NCI-H2171 treated with DMSO at 0.1 percent for 48 hours (cell line): ENCODE measurements around the gene MLLT1.
"Not testable (repeated sequence)": the region's sequence is repeated elsewhere in the genome, so short reads cannot be mapped to it uniquely, and the experiment has no call there.

Source experiments
- DNase-seq: peaks from one replicate; lab custom pipeline; 2025; lab: John Stamatoyannopoulos, UW

Gene MLLT1, protein sequence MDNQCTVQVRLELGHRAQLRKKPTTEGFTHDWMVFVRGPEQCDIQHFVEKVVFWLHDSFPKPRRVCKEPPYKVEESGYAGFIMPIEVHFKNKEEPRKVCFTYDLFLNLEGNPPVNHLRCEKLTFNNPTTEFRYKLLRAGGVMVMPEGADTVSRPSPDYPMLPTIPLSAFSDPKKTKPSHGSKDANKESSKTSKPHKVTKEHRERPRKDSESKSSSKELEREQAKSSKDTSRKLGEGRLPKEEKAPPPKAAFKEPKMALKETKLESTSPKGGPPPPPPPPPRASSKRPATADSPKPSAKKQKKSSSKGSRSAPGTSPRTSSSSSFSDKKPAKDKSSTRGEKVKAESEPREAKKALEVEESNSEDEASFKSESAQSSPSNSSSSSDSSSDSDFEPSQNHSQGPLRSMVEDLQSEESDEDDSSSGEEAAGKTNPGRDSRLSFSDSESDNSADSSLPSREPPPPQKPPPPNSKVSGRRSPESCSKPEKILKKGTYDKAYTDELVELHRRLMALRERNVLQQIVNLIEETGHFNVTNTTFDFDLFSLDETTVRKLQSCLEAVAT

DNA sequence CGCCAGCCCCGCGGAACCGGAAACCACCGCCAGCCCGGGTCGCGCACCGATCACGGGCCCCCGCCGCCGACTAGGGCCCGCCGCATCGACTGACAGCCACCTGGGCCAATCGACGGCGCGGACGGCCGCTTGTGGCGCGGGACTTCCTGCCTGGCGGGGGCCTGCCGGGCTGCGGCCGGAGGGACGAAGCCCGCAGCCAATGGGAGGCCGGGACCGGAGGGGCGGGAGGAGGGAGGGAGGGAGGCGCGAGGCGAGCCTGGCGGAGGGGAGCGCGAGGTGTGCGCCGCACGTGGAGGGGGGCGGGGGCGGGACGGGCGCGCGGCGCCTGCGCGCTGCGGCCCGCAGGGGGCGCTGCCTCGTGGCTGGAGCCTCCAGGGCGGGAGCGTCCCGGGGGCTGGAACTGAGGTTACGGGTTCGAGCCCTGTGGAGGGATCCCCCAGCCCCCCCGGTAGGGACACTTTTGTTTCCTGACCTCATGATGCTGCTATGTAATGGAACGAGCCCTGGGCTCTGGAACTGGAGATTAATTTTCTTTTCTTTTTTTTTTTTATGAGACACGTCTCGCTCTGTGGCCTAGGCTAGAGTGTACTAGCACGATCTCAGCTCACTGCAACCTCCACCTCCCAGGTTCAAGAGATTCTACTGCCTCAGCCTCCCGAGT lies at the start of gene MLLT1:
MLLT1 (minus strand) TSS at position 45 of the 661 bp plus-strand sequence. CDS start 191 bp downstream, outside the sequence.
- DNase-seq = peak; percentile 87

DNA sequence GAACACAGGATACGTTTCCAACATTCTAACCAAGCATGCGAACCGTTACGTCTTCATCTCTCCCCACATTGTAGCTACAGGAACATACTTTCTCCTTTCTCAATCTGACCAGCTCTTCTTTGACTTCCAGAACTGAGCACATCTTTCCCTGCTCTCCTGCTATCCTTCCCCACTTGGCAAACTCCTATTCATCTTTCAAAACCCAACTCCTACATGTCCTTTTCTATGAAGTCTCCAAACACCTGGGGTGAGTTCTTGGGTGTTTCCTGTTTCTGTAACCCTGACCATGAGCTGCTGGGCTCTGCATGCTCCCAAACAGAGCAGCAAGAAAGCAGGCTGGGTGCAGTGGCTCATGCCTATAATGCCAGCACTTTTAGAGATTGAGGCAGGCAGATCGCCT lies 47.0 kb upstream of the MLLT1 start:
- DNase-seq = no peak

DNA sequence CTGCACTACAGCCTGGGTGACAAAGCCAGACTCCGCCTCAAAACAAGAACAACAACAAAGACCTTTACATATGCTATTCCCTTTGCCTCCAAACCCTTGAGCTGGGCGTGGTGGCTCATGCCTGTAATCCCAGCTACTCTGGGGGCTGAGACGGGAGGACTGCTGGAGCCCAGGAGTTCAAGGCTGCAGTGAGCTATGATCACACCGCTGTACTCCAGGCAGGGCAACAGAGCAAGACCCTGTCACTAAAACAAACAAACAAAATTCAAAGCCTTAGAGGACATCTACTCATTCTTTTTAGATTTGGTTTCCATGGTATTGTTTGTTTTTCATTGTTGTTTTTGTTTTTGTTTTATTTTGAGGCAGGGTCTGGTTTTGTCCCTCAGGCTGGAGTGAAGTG lies 45.8 kb upstream of the MLLT1 start:
- DNase-seq = no peak

DNA sequence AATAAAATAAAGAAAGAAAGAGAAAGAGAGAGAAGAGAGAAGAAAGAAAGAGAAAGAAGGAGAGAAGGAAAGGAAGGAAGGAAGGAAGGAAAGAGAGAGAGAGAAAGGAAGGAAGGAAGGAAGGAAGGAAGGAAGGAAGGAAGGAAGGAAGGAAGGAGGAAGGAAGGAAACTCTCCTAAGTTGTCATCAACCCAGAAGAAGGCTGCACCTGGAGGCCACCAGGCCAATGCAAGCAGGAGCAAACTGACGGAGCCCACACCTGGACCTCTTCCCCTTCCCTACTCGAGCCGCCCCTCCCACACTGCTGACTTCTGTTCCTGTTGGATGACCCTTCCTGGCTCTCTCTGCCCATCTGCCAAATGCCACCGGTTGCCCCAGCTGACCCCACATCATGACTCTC lies 45.0 kb upstream of the MLLT1 start:
- DNase-seq = no peak

DNA sequence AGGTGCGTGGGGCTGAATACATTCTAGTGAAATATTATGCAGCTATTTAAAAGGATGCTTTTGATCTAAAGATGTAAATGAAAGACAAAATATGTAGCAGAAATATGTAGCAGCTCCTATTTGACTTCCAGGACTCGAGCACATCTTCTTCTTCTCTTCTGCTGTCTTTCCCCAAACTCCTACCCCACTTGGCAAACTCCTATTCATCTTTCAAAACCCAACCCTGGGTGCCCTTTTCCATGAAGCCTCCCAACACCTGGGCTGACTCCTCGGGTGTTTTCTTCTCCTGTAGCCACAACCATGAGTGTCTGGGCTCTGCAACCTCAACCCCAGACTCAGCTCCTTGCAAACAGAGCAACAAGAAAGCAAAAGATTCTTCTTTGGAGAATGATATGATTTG lies 42.5 kb upstream of the MLLT1 start:
- no peak for DNase-seq

DNA sequence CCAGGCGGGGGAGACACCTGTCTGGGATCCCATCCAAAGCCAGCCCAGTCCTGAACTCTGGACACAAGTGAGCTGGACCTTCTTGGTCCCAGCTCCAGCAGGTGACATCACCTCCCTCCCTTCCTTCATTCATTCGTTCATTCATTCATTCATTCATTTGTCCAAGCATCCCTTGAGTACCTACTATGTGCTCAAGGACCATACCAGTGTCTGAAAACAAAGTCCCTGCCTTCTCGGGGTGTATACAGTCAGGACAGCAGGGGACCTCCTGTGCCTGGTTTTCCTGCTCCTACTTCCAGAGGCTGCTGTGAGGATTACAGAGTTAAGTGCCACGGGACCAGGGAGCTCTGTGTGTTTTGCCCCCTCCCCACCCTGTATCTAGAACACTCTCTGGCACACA lies 39.6 kb upstream of the MLLT1 start:
- DNase-seq = no peak

DNA sequence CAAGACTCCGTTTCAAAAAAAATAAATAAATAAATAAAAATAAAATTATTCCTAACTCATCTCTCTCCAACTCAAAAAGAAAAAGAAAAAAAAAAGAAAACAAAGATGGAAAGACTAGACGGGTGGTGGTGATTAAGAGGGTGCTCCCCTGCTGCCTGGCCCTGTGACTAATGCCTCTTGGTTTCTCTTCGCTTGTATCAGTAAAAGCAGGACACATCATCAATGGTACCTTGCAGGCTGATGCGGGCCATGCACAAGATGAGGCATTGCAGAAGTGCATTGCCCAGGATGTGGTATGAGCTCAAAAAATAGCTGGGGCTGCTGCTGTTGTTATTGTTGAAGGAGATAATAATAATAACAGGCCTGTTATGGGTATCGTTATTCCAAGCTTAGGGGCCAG lies 39.0 kb upstream of the MLLT1 start:
- DNase-seq = no peak

DNA sequence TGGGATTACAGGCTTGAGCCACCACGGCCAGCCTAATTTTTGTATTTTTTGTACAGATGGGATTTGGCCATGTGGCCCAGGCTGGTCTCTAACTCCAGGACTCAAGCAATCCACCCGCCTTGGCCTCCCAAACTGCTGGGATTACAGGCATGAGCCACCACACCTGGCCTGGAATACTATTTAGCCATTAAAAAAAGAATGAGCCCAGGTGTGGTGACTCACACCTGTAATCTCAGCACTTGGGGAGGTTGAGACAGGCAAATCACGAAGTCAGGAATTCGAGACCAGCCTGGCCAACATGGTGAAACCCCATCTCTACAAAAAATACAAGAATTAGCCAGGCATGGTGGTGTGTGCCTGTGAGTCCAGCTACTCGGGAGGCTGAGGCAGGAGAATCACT lies 35.9 kb upstream of the MLLT1 start:
- not testable (repeated sequence) for DNase-seq

DNA sequence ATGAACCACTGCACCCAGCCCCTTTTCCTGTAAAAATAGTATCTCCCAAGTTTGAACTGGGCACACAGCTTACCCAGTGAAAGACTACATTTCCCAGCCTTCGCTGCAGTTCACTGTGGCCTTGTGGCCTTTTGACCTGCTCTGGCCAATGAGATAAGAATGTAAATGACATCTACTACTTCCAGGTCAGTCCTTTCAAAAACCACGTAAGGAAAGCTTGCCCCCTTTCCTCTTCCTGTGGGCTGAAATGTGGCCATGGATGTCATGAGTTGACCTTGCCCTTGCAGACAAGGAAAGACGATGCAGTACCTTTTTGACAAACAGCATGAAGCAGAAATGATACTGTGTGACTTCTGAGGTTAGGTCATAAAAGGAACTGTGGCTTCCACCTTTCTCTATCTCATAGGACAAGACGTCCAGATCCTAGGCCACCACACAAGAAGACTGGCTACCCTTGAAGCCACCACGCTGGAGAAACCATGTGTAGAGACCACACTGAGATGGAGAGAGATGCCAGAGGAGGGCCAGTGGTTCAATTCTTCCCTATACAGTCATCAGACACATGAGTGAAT lies 33.7 kb upstream of the MLLT1 start:
- DNase-seq = no peak

DNA sequence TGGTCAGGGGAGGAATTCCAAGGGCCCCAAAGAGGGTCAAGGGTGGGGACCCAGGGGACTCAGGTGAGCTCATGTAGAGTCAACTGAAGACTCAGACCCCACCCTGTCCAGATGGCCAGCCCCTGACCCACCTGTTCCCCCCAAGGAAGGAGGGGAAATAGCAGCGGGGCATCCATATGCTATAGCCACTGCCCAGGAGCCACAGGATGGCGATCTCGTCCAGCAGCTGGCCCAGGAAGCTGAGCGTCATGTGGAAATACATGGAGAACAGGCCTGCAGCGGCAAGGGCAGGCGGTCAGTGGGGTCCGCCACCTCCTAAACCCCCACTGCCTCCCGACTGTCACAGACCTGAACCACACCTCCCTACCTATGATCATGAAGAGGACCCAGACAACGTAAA lies 32.2 kb upstream of the MLLT1 start:
- DNase-seq = no peak

DNA sequence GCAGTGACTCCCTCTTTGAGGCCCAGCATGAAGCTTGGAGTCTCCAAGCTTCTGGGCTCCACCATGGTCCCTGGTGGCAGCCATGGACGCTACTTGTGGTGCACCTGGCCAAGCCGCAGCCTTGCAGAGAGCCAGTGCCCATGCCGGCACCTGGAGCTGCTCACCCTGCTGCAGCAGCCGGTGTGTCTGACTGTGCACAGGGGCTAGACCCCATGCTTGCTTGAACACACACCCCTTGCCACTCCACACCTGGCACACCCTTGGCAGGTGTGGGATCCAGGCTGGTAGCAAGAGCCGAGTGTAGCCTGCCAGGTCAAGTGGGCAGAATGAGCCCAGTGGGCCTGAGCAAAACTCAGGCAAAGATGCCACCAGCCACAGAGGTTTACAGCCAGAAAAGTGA lies 18.6 kb upstream of the MLLT1 start:
- DNase-seq = no peak

DNA sequence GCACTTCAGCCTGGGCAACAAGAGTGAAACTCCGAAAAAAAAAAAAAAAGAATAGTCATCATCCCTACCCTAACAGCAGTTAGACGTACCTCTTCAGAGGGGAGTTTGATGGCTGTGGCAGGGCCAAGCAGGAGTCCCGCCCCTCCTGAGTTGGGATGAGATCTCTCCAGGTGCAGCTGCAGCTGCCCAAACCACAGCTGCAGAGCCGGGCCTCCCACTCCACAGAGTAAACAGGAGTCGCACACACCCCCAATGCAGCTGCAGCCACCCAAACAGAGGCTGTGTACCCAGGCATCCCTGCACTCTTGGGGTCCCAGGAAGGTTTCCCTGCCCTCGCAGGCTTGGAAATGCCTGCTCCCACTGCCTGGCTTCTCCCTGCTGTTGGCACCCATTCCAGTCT lies 17.4 kb upstream of the MLLT1 start:
- DNase-seq = no peak

DNA sequence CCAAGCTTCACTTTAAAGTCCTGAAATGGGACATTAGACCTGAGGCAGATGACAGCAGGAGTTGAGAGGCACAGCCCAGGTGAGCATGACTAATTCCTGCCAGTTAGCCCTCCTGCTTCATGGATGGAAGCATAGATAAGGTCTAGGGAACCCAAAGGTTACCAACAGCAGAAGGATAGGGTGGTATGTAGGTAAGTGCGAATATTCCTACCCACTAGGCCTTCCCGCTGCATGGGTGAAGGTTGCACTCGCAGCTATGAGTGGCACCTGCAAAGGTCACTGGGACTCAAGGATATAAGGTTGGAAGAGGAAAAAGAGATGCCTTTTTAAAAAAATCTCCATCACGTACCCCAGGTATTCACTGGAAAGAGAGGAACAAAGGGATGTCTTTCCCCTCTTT lies 12.2 kb upstream of the MLLT1 start:
- DNase-seq = no peak

DNA sequence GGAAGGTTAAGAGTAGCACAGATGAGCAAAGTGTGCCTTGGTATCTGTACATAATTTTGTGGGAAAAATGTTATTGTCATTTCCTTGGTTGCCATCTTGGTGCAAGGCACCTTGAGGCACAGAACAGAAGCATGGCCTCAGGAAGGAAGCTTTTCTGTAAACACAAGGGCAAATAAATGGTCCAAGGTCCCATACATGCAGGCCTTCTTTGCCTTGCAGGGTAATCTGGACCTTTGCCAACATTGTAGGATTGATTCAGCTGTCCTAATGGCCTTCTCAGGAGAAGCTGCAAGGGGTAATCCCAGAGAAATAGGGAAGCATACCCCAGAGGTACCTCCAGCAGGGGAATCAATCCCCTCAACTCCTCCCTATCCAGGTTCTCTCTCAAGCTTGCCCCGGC lies 9.0 kb upstream of the MLLT1 start:
- DNase-seq = no peak

DNA sequence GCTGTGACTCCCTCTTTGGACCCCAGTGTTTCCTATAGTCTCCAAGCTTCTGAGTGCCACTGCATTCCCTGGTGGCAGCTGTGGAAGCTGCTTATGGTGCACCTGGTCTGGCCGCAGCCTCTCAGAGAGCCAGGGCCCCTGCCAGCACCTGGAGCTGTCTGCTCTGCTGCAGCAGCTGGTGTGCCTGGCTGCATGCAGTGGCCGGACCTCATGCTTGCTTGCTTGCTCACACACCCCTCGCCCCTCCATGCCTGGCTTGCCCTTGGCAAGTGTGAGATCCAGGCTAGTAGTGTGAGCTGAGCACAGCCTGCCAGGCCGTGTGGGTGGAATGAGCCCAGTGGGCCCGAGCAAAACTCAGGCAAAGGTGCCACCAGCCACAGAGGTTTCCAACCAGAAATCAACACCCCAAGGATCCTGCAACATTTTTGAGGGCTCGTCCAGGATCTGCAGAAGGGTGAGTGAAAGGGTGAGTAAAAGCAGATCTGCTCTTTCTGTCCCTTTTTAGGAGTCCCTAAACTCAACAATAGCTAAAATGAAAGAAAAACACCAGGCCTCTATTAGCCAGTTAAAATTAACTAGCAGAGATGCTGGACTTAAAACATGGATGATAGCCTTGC lies 7.6 kb upstream of the MLLT1 start:
- DNase-seq = no peak

DNA sequence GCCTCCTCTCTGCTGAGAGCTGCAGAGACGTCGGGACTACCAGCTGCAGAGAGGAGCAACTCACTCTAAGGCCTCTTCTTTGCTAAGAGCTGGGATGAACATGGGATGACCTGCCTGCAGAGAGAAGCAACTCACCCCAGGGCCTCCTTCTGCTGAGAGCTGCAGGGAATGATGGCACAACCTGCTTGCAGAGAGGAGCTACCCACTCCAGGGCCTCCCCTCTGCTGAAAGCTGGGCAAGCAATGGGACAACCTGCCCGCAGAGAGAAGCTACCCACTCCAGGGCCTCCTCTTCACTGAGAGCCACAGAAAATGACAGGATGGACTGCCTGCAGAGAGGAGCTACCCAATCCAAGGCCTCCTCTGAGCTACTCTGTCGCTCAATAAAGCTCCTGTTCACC lies 6.9 kb upstream of the MLLT1 start:
- no peak for DNase-seq

DNA sequence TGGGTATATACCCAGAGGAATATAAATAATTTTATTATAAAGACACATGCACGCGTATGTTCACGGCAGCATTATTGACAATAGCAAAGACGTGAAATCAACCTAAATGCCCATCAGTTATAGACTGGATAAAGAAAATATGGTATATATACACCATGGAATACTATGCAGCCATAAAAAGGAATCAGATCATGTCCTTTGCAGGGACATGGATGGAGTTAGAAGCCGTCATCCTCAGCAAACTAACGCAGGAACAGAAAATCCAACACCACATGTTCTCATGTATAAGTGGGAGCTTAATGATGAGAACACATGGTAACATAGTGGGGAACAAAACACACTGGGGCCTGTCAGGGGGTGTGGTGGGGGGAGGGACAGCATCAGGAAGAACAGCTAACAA lies 2.6 kb upstream of the MLLT1 start:
- DNase-seq = not testable (repeated sequence)

DNA sequence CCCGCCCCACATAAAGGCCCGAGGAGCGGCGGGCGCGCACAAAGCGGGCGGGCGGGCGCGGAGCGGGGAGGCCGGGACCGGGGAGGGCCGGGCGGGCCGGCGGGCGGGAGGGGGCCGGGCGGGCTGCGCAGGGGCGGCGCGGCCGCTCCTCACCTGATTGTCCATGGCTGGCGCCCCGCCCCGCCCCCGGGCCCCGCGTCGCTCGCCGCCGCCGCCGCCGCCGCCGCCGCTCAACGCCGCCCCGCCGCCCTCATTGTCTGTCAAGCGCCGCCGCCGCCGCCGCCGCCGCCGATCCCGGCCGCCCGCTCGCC lies 200 bp downstream of the MLLT1 start:
- DNase-seq = no peak

DNA sequence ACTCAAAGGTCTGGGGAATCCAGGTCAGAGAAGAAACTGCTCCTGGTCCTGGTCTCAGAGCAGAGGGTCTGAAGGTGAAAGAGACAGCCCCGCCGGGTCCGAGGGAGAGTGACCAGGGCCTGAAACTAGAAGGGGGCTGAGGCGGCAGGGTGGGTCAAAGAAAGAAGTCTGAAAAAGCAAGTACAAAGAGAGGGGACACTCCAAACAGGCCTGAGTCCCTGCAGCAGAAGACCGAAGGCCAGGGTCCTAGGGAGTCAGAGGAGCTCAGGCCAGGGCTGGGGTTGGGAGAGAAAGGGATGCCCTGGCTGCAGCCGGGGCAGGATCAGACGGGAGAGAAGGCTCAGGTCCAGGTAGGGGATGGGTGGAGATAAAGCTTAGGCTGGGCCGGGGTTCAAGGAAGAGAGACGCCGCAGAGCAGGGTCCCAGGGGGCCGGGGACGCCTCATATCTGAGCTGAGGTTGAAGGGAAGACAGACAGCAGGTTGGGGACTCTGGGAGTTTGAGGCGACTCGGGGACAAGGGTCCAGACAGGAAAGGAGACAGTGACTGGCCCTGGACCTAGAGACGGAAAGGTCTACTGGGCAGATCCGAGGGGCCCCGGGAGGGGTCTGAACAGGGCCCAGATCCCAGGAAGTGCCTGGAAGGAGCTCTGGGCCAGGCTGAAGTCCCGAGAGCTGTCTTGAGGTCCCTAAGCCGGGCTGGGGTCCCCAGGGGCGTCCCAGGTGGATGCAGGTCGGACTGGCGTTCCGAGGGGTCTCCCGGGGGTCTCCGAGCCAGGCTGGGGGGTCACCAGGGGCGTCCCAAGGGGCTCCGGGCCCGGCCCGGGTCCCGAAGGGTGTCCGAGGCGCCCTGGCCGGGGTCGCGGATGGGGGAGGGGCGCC lies 795 bp downstream of the MLLT1 start:
- no peak for DNase-seq

DNA sequence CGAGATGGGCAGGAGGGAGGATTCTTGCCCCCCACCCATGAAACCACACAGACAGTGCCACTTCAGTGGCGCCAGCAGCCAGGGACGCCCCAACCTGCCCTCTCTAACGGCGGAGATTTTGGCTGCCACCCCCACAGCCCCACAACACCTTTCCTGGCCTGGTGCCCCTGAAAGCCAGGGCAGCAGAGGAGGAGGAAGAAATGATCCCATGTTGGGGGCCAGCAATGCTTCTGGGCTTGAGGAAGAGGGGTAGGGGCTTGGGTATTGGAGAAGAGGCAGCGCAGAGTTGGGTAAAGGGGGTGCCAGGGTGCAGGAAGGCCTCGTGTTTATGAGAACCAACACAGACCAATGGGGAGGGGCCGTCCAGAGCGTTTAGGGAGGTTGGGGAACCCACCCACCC lies 1.7 kb downstream of the MLLT1 start:
- no peak for DNase-seq

DNA sequence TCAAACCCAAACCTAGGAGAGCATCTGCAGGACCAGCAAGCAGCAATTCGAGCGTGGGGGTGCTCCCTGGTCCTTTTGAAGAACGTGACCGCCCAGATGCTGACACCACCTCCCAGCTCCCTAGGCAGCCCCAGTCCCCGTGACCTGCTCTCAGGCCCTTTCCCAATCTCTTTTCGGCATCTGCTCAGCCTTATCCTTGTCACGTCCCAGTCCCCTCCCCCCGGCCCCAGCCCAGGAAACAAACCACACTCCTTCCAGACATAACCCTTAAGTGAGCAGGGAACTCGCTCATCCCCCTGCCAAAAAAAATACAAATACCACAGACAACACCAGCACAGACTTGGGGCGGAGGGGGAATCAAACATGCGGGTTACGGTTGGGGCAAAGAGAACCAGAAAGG lies 3.3 kb downstream of the MLLT1 start:
- DNase-seq = no peak
